ENCODE measurements around the gene TMTC2.

DNA sequence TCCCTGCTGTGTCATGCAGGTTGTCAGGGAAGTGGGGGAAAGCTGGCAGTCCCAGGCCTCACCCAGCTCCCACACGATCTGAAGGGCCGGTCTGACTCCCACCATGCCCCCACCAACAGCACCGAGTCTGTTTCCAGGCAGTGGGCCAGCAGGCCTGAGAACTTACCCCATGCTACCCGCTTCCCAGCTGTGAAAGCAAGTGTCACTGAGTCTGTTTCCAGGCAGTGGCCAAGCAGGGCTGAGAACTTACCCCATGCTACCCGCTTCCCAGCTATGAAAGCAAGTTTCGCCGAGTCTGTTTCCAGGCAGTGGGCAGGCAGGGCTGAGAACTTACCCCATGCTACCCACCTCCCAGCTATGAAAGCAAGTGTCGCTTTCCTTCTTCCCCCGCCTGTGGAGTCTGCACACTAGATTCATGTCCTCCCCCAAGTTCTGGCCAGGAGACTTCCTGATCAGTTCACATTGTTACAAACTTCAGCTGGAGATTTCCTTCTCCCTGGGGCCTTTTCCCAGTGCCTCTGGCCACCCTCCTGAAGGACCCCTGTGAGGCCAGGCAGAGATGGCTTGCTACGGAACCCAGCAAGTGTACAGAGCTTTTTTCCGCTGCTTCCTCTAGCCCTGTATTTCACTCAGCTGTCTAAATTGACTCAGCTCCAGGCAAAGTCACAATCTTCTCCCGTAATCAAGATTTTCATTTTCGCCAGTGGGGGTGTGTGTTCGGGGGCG is 435.4 kb downstream of the TMTC2 start:
- TF ChIP-seq EGR1 (IDR thresholded peaks at IDR 0.05) (no peak), CEBPB (IDR thresholded peaks at IDR 0.05) (no peak), EP300 (IDR thresholded peaks at IDR 0.05; ENCODE audit: borderline replicate concordance) (no peak), TEAD4 (IDR thresholded peaks at IDR 0.05) (no peak), RAD21 (IDR thresholded peaks at IDR 0.05; ENCODE audit: low read depth) (no peak), ZBTB7A (IDR thresholded peaks at IDR 0.05; ENCODE audit: low read depth) (no peak), TAF1 (IDR thresholded peaks at IDR 0.05; ENCODE audit: low read depth) (no peak)
- TF ChIP-seq, protein P1, sequence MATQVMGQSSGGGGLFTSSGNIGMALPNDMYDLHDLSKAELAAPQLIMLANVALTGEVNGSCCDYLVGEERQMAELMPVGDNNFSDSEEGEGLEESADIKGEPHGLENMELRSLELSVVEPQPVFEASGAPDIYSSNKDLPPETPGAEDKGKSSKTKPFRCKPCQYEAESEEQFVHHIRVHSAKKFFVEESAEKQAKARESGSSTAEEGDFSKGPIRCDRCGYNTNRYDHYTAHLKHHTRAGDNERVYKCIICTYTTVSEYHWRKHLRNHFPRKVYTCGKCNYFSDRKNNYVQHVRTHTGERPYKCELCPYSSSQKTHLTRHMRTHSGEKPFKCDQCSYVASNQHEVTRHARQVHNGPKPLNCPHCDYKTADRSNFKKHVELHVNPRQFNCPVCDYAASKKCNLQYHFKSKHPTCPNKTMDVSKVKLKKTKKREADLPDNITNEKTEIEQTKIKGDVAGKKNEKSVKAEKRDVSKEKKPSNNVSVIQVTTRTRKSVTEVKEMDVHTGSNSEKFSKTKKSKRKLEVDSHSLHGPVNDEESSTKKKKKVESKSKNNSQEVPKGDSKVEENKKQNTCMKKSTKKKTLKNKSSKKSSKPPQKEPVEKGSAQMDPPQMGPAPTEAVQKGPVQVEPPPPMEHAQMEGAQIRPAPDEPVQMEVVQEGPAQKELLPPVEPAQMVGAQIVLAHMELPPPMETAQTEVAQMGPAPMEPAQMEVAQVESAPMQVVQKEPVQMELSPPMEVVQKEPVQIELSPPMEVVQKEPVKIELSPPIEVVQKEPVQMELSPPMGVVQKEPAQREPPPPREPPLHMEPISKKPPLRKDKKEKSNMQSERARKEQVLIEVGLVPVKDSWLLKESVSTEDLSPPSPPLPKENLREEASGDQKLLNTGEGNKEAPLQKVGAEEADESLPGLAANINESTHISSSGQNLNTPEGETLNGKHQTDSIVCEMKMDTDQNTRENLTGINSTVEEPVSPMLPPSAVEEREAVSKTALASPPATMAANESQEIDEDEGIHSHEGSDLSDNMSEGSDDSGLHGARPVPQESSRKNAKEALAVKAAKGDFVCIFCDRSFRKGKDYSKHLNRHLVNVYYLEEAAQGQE (IDR thresholded peaks at IDR 0.05; ENCODE audit: low read depth), result no peak
- TF ChIP-seq, protein P2, sequence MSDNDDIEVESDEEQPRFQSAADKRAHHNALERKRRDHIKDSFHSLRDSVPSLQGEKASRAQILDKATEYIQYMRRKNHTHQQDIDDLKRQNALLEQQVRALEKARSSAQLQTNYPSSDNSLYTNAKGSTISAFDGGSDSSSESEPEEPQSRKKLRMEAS (IDR thresholded peaks at IDR 0.05), result no peak
- TF ChIP-seq, protein P3, sequence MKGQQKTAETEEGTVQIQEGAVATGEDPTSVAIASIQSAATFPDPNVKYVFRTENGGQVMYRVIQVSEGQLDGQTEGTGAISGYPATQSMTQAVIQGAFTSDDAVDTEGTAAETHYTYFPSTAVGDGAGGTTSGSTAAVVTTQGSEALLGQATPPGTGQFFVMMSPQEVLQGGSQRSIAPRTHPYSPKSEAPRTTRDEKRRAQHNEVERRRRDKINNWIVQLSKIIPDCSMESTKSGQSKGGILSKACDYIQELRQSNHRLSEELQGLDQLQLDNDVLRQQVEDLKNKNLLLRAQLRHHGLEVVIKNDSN (IDR thresholded peaks at IDR 0.05), result no peak
